DOHH2 (cell line): Measurements from ENCODE around the gene MCF2L2.

Source experiments
- CTCF ChIP-seq: fragments of 200-600 bp; sonication (generic); IDR thresholded peaks from one replicate; pipeline ENCODE4 v1.5.1; 2014; ENCODE audit warnings: antibody characterized with exemption, mild to moderate bottlenecking, low read depth, low read length; ENCODE audit not compliant: poor library complexity, severe bottlenecking
- EZH2phosphoT487 ChIP-seq: fragments of 200-600 bp; sonication (generic); IDR thresholded peaks from 2 replicates; pipeline ENCODE4 v1.6.1; 2017; ENCODE audit warnings: borderline replicate concordance, mild to moderate bottlenecking, antibody characterized with exemption, low read length, moderate library complexity, mixed read lengths

GRCh38 chr3:183180110-183180783 lies 248.2 kb downstream of the MCF2L2 start:
- TF ChIP-seq CTCF, result no peak
- TF ChIP-seq EZH2phosphoT487, result no peak
